Stimulated activated effector memory CD8-positive, alpha-beta T cell treated with anti-CD3 and anti-CD28 coated beads, Interleukin-12 subunit alpha, Interleukin-12 subunit beta, amount 100 ng/mL, for 72 hours (primary cell): Measurements from ENCODE around the gene TXNRD3.

Experiments
- ATAC-seq: fragments of 150-1000 bp; cut with Tn5 transposase; 2 replicates; pipeline ENCODE4 v1.10.0; 2021
- DNase-seq, 2 donors: peaks; one replicate each; pipeline ENCODE4 v3.0.0; 2021 to 2022; ENCODE audit warnings: low spot score in 2 of 2
- H3K27ac Mint-ChIP-seq: one replicate; pipeline ENCODE4 v1.8.0; 2022; ENCODE audit warnings: mild to moderate bottlenecking, mixed read lengths
- H3K36me3 Mint-ChIP-seq: one replicate; pipeline ENCODE4 v1.8.0; 2022; ENCODE audit warnings: mild to moderate bottlenecking, mixed read lengths
- H3K4me1 Mint-ChIP-seq: one replicate; pipeline ENCODE4 v1.8.0; 2022; ENCODE audit warnings: mixed read lengths
- H3K4me3 Mint-ChIP-seq: one replicate; pipeline ENCODE4 v1.8.0; 2022; ENCODE audit warnings: mild to moderate bottlenecking, mixed read lengths
- H3K9me3 Mint-ChIP-seq: one replicate; pipeline ENCODE4 v1.8.0; 2022; ENCODE audit warnings: mixed read lengths

TXNRD3 gene

GRCh38 chr3:126562737-126563276 lies 92.1 kb downstream of the TXNRD3 start:
- H3K27ac Mint-ChIP-seq: no peak overlapping the region
- DNase-seq: no peak
- H3K4me3 Mint-ChIP-seq: no peak overlapping the region
- no peaks in the 10 kb centered on the region for H3K36me3 Mint-ChIP-seq
- no peaks in the 10 kb centered on the region for H3K4me1 Mint-ChIP-seq
- peaks cover 3% of the 10 kb centered on the region for H3K9me3 Mint-ChIP-seq
- no peak for ATAC-seq

- ATAC-seq (peak; percentile 9), DNase-seq (no peak)
- Mint-ChIP-seq H3K27ac (no peak within 1 kb of the TSS), H3K4me1 (no peaks in the 10 kb centered on the region), H3K36me3 (no peaks in the 10 kb centered on the region), H3K9me3 (peaks cover 3% of the 10 kb centered on the region), H3K4me3 (no peak within 1 kb of the TSS)
These were observed 96.4 kb downstream of the TXNRD3 start, which contains the start of gene C3orf22 for GRCh38 chr3:126558336-126559071. Gene C3orf22, minus strand, starts transcription at chr3:126558932. Its CDS starts 5,542 bp downstream, at chr3:126553390.

GRCh38 chr3:126557761-126558160 lies 97.2 kb downstream of the TXNRD3 start:
- no peaks in the 10 kb centered on the region for H3K4me1 Mint-ChIP-seq
- H3K36me3 Mint-ChIP-seq: no peaks in the 10 kb centered on the region
- DNase-seq: no peak
- H3K27ac Mint-ChIP-seq: no peak overlapping the region
- no peak overlapping the region for H3K4me3 Mint-ChIP-seq
- ATAC-seq: no peak
- peaks cover 3% of the 10 kb centered on the region for H3K9me3 Mint-ChIP-seq

GRCh38 chr3:126557415-126557745 lies 97.5 kb downstream of the TXNRD3 start:
- no peak overlapping the region for H3K4me3 Mint-ChIP-seq
- H3K36me3 Mint-ChIP-seq: no peaks in the 10 kb centered on the region
- ATAC-seq: no peak
- peak in 1 of 2 donors; percentile 41 for DNase-seq
- no peaks in the 10 kb centered on the region for H3K4me1 Mint-ChIP-seq
- H3K27ac Mint-ChIP-seq: no peak overlapping the region
- H3K9me3 Mint-ChIP-seq: peaks cover 3% of the 10 kb centered on the region
